ENCODE results near the gene MBD3L3.

DNA sequence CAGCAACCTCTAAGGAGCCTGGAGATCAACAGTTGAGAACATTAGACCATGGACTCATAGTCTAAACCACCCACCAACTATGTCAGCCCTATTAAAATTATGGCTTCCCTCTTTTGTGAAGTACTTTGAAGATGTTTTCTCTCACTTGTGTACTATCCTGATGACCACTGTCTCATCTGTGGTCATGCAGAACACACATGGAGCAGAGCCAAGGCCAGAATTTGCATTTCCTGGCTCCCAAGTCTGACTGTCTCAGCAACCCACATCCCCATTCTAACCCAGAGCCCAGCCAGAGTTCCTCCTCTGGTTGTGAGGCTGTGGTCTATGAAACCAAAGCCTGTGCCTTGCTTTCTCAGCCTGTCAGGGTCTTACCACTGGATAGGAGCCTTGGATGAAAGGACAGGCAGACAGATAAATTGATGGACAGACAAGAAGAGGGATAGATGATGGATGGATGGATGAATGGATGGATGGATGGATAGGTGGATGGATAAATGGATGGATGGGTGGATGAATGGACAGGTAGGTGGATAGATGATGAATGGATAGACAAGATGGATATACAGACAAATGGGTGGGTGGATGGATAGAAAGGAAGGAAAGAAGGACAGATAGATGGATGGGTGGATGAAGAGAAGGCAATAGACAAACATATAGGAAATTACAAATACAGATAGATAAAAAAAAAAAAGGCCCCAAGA lies 46.4 kb upstream of the MBD3L3 start:
- TF ChIP-seq, protein P1, sequence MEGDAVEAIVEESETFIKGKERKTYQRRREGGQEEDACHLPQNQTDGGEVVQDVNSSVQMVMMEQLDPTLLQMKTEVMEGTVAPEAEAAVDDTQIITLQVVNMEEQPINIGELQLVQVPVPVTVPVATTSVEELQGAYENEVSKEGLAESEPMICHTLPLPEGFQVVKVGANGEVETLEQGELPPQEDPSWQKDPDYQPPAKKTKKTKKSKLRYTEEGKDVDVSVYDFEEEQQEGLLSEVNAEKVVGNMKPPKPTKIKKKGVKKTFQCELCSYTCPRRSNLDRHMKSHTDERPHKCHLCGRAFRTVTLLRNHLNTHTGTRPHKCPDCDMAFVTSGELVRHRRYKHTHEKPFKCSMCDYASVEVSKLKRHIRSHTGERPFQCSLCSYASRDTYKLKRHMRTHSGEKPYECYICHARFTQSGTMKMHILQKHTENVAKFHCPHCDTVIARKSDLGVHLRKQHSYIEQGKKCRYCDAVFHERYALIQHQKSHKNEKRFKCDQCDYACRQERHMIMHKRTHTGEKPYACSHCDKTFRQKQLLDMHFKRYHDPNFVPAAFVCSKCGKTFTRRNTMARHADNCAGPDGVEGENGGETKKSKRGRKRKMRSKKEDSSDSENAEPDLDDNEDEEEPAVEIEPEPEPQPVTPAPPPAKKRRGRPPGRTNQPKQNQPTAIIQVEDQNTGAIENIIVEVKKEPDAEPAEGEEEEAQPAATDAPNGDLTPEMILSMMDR (conservative IDR thresholded peaks at IDR 0.05; ENCODE audit: low read length), result no peak
- TF ChIP-seq EZH2phosphoT487 (IDR thresholded peaks at IDR 0.05; ENCODE audit: borderline replicate concordance, low read depth, low read length), result no peak

Data from OCI-LY7 (cell line).